ENCODE data around the gene DNAH7. TPM values are rescaled to one million over a fixed set of nuclear protein-coding genes. Genes with fewer than 3 reads are reported as not detected.

The DNAH7 gene
- total and polyA plus RNA-seq, 10 of the 15 experiments (the other 5 are each of a cell fraction or from before 2014, with no cell fraction given): 0.05 to 0.61 (median 0.16) TPM

- TF ChIP-seq E2F4 (IDR thresholded peaks at IDR 0.05; ENCODE audit: low read depth, low read length): no peak
Observed at GRCh38 chr2:195779491-195779890, 289.1 kb downstream of the DNAH7 start (continued).

GRCh38 chr2:195769975-195770374 lies 298.7 kb downstream of the DNAH7 start:
- ChIA-PET POLR2A (no interaction called here), RAD21 (ENCODE audit: unreplicated experiment) (no interaction called here)

More at GRCh38 chr2:195769975-195770374, 298.7 kb downstream of the DNAH7 start:
- CTCF ChIA-PET: no interaction called here
- in situ Hi-C loops (cut with MboI) (no loop called here), intact Hi-C loops (cut with micrococcal nuclease; ENCODE audit: unreplicated experiment) (no loop called here)
- SMC1A ChIA-PET (ENCODE audit: uncharacterized antibody, unreplicated experiment): no interaction called here
- H3K9me3 ChIP-seq (replicated peaks; ENCODE audit: control insufficient read depth, insufficient read depth, low read length): no peaks in the 10 kb centered on the region
- no peaks in the 10 kb centered on the region for H3K36me3 ChIP-seq (ENCODE audit: control insufficient read depth in 2 of 2, insufficient read depth in 2 of 2, low read length in 1 of 2)
- H3K79me2 ChIP-seq (ENCODE audit: control insufficient read depth, insufficient read depth, low read length): no peaks in the 10 kb centered on the region
- no peak for ATAC-seq
- DNase-seq (ENCODE audit: low read depth, low spot score): no peak
- no peaks in the 10 kb centered on the region for H3K4me1 ChIP-seq (ENCODE audit: control insufficient read depth, insufficient read depth, low read length)
- no peak overlapping the region for H3K4me2 ChIP-seq (ENCODE audit: control insufficient read depth, insufficient read depth)
- FAIRE-seq: no peak
- no peak for TF ChIP-seq RAD21 (IDR thresholded peaks at IDR 0.05; ENCODE audit: insufficient read depth, low read depth, low read length)
- no peak for TF ChIP-seq HSF1 (IDR thresholded peaks at IDR 0.05; ENCODE audit: low read depth, low read length)
- no peak for TF ChIP-seq BCLAF1 (IDR thresholded peaks at IDR 0.05)
- TF ChIP-seq TCF12 (IDR thresholded peaks at IDR 0.05; ENCODE audit: low read depth, low read length): no peak
- no peak for TF ChIP-seq BMI1 (IDR thresholded peaks at IDR 0.05; ENCODE audit: borderline replicate concordance)
- TF ChIP-seq MEF2A (IDR thresholded peaks at IDR 0.05; ENCODE audit: insufficient read depth, low read depth, low read length): no peak
- TF ChIP-seq CBFB (IDR thresholded peaks at IDR 0.05; ENCODE audit: low read depth): no peak
- no peak for TF ChIP-seq REST (IDR thresholded peaks at IDR 0.05; ENCODE audit: low read depth, low read length)
- TF ChIP-seq ATF3 (IDR thresholded peaks at IDR 0.05; ENCODE audit: borderline replicate concordance, extremely low read depth, low read depth, low read length): no peak
- no peak overlapping the region for H3K9ac ChIP-seq (ENCODE audit: control insufficient read depth, insufficient read depth, low read length)
- no peak overlapping the region for H2AFZ ChIP-seq (ENCODE audit: control insufficient read depth, low read depth, low read length)
- no TSS peak for BruUV-seq (replicated peaks)
- no peaks in the 10 kb centered on the region for H3K27me3 ChIP-seq (replicated peaks in 1 of 2; ENCODE audit: control insufficient read depth in 2 of 2, insufficient read depth in 2 of 2, low read length in 1 of 2)
- H3K27ac ChIP-seq (ENCODE audit: control insufficient read depth, insufficient read depth): no peak overlapping the region
- H3K4me3 ChIP-seq: no peak overlapping the region
- no peaks in the 10 kb centered on the region for H4K20me1 ChIP-seq (ENCODE audit: control insufficient read depth, insufficient read depth)
